ENCODE results near the gene CTNNA2. TPM values are rescaled to one million over a fixed set of nuclear protein-coding genes. Genes with fewer than 3 reads are reported as not detected.

CTNNA2 gene
- total RNA-seq, 1 experiment from 2014 or later, result 5.5 TPM

GRCh38 chr2:80326214-80326613 lies 813.4 kb downstream of the CTNNA2 start:
- H3K27ac Mint-ChIP-seq, result no peak overlapping the region
- no peak for DNase-seq

More at GRCh38 chr2:80326214-80326613, 813.4 kb downstream of the CTNNA2 start:
- no peak overlapping the region for H3K4me2 ChIP-seq (ENCODE audit: insufficient read depth, insufficient read length, low read length)
- H2BK120ac ChIP-seq (ENCODE audit: low read depth, low read length, poor library complexity, severe bottlenecking), result no peak overlapping the region
- H3K56ac ChIP-seq (ENCODE audit: insufficient read length, low read depth, low read length), result no peak overlapping the region
- no peak overlapping the region for H3K14ac ChIP-seq (ENCODE audit: insufficient read depth, low read length)
- no peak overlapping the region for H2BK20ac ChIP-seq (ENCODE audit: low read depth, low read length, poor library complexity, severe bottlenecking)
- no peaks in the 10 kb centered on the region for H3K79me2 ChIP-seq (ENCODE audit: insufficient read depth, low read length)
- peaks cover 7% of the 10 kb centered on the region for H3K27me3 Mint-ChIP-seq (ENCODE audit: low read depth)
- no peak overlapping the region for H2AK5ac ChIP-seq (ENCODE audit: insufficient read length, low read length)
- TF ChIP-seq CTCF (conservative IDR thresholded peaks at IDR 0.05), result peak; percentile 70
- H2BK5ac ChIP-seq (ENCODE audit: insufficient read length, low read length), result no peak overlapping the region
- H3K4me3 Mint-ChIP-seq, result no peak overlapping the region
- peaks cover 0 to 2% of the 10 kb centered on the region in 2 experiments; a peak in 2 of 5 replicates for H3K9me3 Mint-ChIP-seq
- H3K27ac ChIP-seq (ENCODE audit: insufficient read length, low read depth, low read length), result no peak overlapping the region
- peaks cover 11% of the 10 kb centered on the region; the same call in 1 of the 2 replicates for H3K4me1 ChIP-seq (ENCODE audit: insufficient read depth, low read length)
- H3K4me1 Mint-ChIP-seq, result peaks cover 32 to 51% of the 10 kb centered on the region in 2 experiments
- H2BK12ac ChIP-seq (ENCODE audit: insufficient read length, low read depth, low read length), result no peak overlapping the region
- H3K79me1 ChIP-seq (ENCODE audit: insufficient read depth, low read depth, low read length, poor library complexity, severe bottlenecking), result no peaks in the 10 kb centered on the region
- H4K20me1 ChIP-seq (ENCODE audit: control insufficient read depth, insufficient read depth, insufficient read length), result no peaks in the 10 kb centered on the region
- H3K18ac ChIP-seq (ENCODE audit: insufficient read length, low read depth, low read length), result no peak overlapping the region
- H3K36me3 Mint-ChIP-seq (ENCODE audit: insufficient read depth in 1 of 3, low read depth in 3 of 3), result no peaks in the 10 kb centered on the region
- no peak overlapping the region for H3K4ac ChIP-seq (ENCODE audit: low read depth, low read length)
- no peak overlapping the region for H3K23ac ChIP-seq (ENCODE audit: insufficient read length, low read depth, low read length)
- H3K27me3 ChIP-seq (ENCODE audit: insufficient read depth, low read length), result no peaks in the 10 kb centered on the region; the same call in 1 of the 2 replicates
- no peaks in the 10 kb centered on the region for H3K9me3 ChIP-seq (ENCODE audit: control insufficient read depth, low read depth, low read length)
- H2BK15ac ChIP-seq (ENCODE audit: low read depth, low read length), result no peak overlapping the region
- H3K23me2 ChIP-seq (ENCODE audit: insufficient read length, low read depth, low read length, poor library complexity, severe bottlenecking), result no peaks in the 10 kb centered on the region
- no peak overlapping the region for H3K9ac ChIP-seq (ENCODE audit: extremely low read depth, insufficient read length, low read length)
- H4K5ac ChIP-seq (ENCODE audit: insufficient read length, low read depth, low read length), result no peak overlapping the region
- H4K91ac ChIP-seq (ENCODE audit: insufficient read length, low read depth, low read length), result no peak overlapping the region
- H4K8ac ChIP-seq (replicated peaks; ENCODE audit: insufficient read length, low read depth, low read length), result no peak overlapping the region
- H3T11ph ChIP-seq (ENCODE audit: low read length), result no peak overlapping the region
- no peak overlapping the region for H2AFZ ChIP-seq (ENCODE audit: low read length)

Data from H9 (cell line).